Effector memory CD8-positive, alpha-beta T cell (primary cell): Measurements from ENCODE around the gene IQSEC1.

ENCODE experiments used
- ATAC-seq: fragments of 150-1000 bp; cut with Tn5 transposase; replicated peaks from 2 replicates; pipeline ENCODE4 v1.10.0; 2021; ENCODE audit warnings: mild to moderate bottlenecking, moderate library complexity
- DNase-seq, 3 experiments: peaks; one replicate each; pipeline ENCODE4 v3.0.0; 2021
- H3K27ac Mint-ChIP-seq, 2 donors: one replicate each; pipeline ENCODE4 v1.8.0; 2022; ENCODE audit warnings: mild to moderate bottlenecking in 2 of 2, mixed read lengths in 2 of 2, moderate library complexity in 2 of 2
- H3K27me3 Mint-ChIP-seq, 2 donors: one replicate each; pipeline ENCODE4 v1.8.0; 2022; ENCODE audit warnings: mixed read lengths in 2 of 2
- H3K36me3 Mint-ChIP-seq: one replicate; pipeline ENCODE4 v1.8.0; 2022; ENCODE audit warnings: mild to moderate bottlenecking, moderate library complexity, mixed read lengths; ENCODE audit not compliant: insufficient read depth
- H3K4me1 Mint-ChIP-seq, 2 donors: one replicate each; pipeline ENCODE4 v1.8.0; 2022; ENCODE audit warnings: low read depth in 2 of 2, mixed read lengths in 2 of 2
- H3K4me3 Mint-ChIP-seq, 2 donors: one replicate each; pipeline ENCODE4 v1.8.0; 2022; ENCODE audit warnings: mild to moderate bottlenecking in 2 of 2, mixed read lengths in 2 of 2, moderate library complexity in 2 of 2
- H3K9me3 Mint-ChIP-seq, 2 donors: one replicate each; pipeline ENCODE4 v1.8.0; 2022; ENCODE audit warnings: mixed read lengths in 2 of 2

Gene IQSEC1

GRCh38 chr3:12947504-12948369 lies 125.5 kb downstream of the IQSEC1 start:
- Mint-ChIP-seq H3K4me3 (peak overlapping the region; percentile 53 to 61), H3K27ac (peak overlapping the region; percentile 58 to 86), H3K9me3 (no peaks in the 10 kb centered on the region), H3K27me3 (no peaks in the 10 kb centered on the region), H3K36me3 (peaks cover 15% of the 10 kb centered on the region), H3K4me1 (peaks cover 54 to 58% of the 10 kb centered on the region in 2 donors)
- no peak for ATAC-seq
- no peak for DNase-seq

- no peak for ATAC-seq
- H3K4me1 Mint-ChIP-seq = peaks cover 47 to 56% of the 10 kb centered on the region in 2 donors
- peak overlapping the region; percentile 69 to 86 for H3K27ac Mint-ChIP-seq
- peaks cover 16% of the 10 kb centered on the region for H3K36me3 Mint-ChIP-seq
- peak overlapping the region in 1 of 2 donors; percentile 61 for H3K4me3 Mint-ChIP-seq
- H3K27me3 Mint-ChIP-seq = no peaks in the 10 kb centered on the region
- no peak for DNase-seq
- H3K9me3 Mint-ChIP-seq = no peaks in the 10 kb centered on the region
Observed at GRCh38 chr3:12946649-12947316, 126.4 kb downstream of the IQSEC1 start.

GRCh38 chr3:12946251-12946648 lies 127.0 kb downstream of the IQSEC1 start:
- Mint-ChIP-seq H3K9me3 (no peaks in the 10 kb centered on the region), H3K27ac (peak overlapping the region; percentile 69 to 86), H3K4me3 (no peak overlapping the region), H3K36me3 (peaks cover 17% of the 10 kb centered on the region), H3K4me1 (peaks cover 42 to 51% of the 10 kb centered on the region in 2 donors), H3K27me3 (no peaks in the 10 kb centered on the region)
- ATAC-seq (no peak), DNase-seq (no peak)

- Mint-ChIP-seq H3K27ac (peak overlapping the region; percentile 58 to 86), H3K27me3 (no peaks in the 10 kb centered on the region), H3K9me3 (no peaks in the 10 kb centered on the region), H3K4me1 (peaks cover 41 to 44% of the 10 kb centered on the region in 2 donors), H3K4me3 (no peak overlapping the region), H3K36me3 (peaks cover 20% of the 10 kb centered on the region)
- ATAC-seq = no peak
- DNase-seq = no peak
Observed at GRCh38 chr3:12944849-12945248, 128.4 kb downstream of the IQSEC1 start.

GRCh38 chr3:12944413-12944812 lies 128.8 kb downstream of the IQSEC1 start:
- no peak for ATAC-seq
- Mint-ChIP-seq H3K4me1 (peaks cover 40 to 41% of the 10 kb centered on the region in 2 donors), H3K36me3 (peaks cover 20% of the 10 kb centered on the region), H3K9me3 (no peaks in the 10 kb centered on the region), H3K4me3 (no peak overlapping the region), H3K27ac (peak overlapping the region; percentile 58 to 86), H3K27me3 (no peaks in the 10 kb centered on the region)
- no peak for DNase-seq

GRCh38 chr3:12943124-12944021 lies 129.9 kb downstream of the IQSEC1 start:
- H3K4me3 Mint-ChIP-seq = no peak overlapping the region
- ATAC-seq (no peak), DNase-seq (no peak)
- H3K36me3 Mint-ChIP-seq = peaks cover 27% of the 10 kb centered on the region
- peaks cover 35% of the 10 kb centered on the region in 2 donors for H3K4me1 Mint-ChIP-seq
- H3K27ac Mint-ChIP-seq = peak overlapping the region in 1 of 2 donors; percentile 86
- no peaks in the 10 kb centered on the region for H3K27me3 Mint-ChIP-seq
- H3K9me3 Mint-ChIP-seq = no peaks in the 10 kb centered on the region

- Mint-ChIP-seq H3K4me3 (no peak overlapping the region), H3K4me1 (peaks cover 16 to 17% of the 10 kb centered on the region in 2 donors), H3K27ac (no peak overlapping the region), H3K36me3 (peaks cover 40% of the 10 kb centered on the region), H3K9me3 (no peaks in the 10 kb centered on the region), H3K27me3 (no peaks in the 10 kb centered on the region)
- DNase-seq (no peak), ATAC-seq (no peak)
Observed at GRCh38 chr3:12941495-12942023, 131.7 kb downstream of the IQSEC1 start.

- H3K4me1 Mint-ChIP-seq = peaks cover 12% of the 10 kb centered on the region in 2 donors
- H3K4me3 Mint-ChIP-seq = no peak overlapping the region
- no peak for DNase-seq
- H3K36me3 Mint-ChIP-seq = peaks cover 46% of the 10 kb centered on the region
- H3K27ac Mint-ChIP-seq = peak overlapping the region in 1 of 2 donors; percentile 56
- H3K27me3 Mint-ChIP-seq = no peaks in the 10 kb centered on the region
- no peaks in the 10 kb centered on the region for H3K9me3 Mint-ChIP-seq
- no peak for ATAC-seq
Observed at GRCh38 chr3:12940854-12941253, 132.4 kb downstream of the IQSEC1 start.

- Mint-ChIP-seq H3K27me3 (no peaks in the 10 kb centered on the region), H3K4me3 (no peak overlapping the region), H3K4me1 (peaks cover 17% of the 10 kb centered on the region in 2 donors), H3K36me3 (peaks cover 48% of the 10 kb centered on the region), H3K27ac (peak overlapping the region; percentile 8 to 10), H3K9me3 (no peaks in the 10 kb centered on the region)
- DNase-seq = no peak
- ATAC-seq = no peak
Observed at GRCh38 chr3:12939137-12939536, 134.1 kb downstream of the IQSEC1 start.

GRCh38 chr3:12938258-12938711 lies 134.9 kb downstream of the IQSEC1 start:
- Mint-ChIP-seq H3K4me1 (peaks cover 17 to 20% of the 10 kb centered on the region in 2 donors), H3K27me3 (no peaks in the 10 kb centered on the region), H3K27ac (peak overlapping the region in 1 of 2 donors; percentile 8), H3K36me3 (peaks cover 57% of the 10 kb centered on the region), H3K9me3 (no peaks in the 10 kb centered on the region), H3K4me3 (no peak overlapping the region)
- DNase-seq (no peak), ATAC-seq (no peak)

- Mint-ChIP-seq H3K4me3 (no peak overlapping the region), H3K36me3 (peaks cover 66% of the 10 kb centered on the region), H3K27me3 (no peaks in the 10 kb centered on the region), H3K27ac (no peak overlapping the region), H3K9me3 (no peaks in the 10 kb centered on the region), H3K4me1 (peaks cover 21 to 26% of the 10 kb centered on the region in 2 donors)
- DNase-seq (no peak), ATAC-seq (no peak)
Observed at GRCh38 chr3:12935861-12936830, 137.1 kb downstream of the IQSEC1 start.
